Activated CD4-positive, CD25-positive, alpha-beta regulatory T cell treated with anti-CD3 and anti-CD28 coated beads, Interleukin-2, amount 50 U/mL, for 24 hours (primary cell): ENCODE results near the gene ZNF444.

Experiments
- ATAC-seq, 2 donors: fragments of 150-1000 bp; cut with Tn5 transposase; one replicate each; pipeline ENCODE4 v1.10.0; 2021; ENCODE audit warnings: mild to moderate bottlenecking in 1 of 2, moderate library complexity in 1 of 2

The ZNF444 gene

DNA sequence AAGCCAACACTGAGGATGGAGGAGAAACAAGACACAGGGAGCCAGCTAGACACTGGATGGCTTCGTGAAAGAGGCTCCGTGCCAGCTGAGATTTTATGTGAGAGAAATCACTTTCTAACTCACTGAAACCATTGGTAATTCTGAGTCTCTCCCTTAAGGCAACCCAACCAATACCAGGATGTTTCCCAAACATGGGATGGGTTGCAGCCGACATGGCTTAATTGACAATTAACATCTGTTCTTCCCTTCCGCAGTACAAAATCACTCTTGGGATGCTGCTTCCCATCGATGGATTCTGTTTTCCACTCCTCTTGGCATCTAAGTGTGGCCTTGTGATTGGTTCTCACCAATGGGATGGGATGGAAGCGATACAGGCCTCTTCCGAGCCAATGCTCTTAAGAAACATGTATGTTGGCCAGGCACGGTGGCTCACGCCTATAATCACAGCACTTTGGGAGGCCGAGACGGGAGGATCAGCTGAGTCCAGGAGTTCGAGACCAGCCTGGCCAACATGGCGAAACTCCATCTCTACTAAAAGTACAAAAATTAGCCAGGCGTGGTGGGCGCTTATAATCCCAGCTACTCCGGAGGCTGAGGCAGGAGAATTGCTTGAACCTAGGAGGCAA lies 17.7 kb upstream of the ZNF444 start:
- no peak for ATAC-seq

DNA sequence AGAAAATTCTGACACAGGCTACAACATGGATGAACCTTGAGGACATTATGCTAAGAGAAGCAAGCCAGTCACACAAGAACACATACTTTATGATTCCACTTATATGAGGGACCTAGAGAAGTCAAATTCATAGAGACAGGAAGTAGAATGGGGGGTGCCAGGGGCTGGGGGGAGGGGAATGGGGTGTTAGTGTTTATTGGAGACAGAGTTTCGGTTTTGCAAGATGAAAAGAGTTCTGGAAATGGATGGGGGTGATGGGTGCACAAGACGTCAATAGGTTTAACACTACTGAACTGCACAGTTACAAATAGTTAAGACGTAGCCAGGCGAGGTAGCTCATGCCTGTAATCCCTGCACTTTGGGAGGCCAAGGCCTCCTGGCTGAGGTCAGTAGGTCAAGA lies 16.5 kb upstream of the ZNF444 start:
- ATAC-seq: no peak

DNA sequence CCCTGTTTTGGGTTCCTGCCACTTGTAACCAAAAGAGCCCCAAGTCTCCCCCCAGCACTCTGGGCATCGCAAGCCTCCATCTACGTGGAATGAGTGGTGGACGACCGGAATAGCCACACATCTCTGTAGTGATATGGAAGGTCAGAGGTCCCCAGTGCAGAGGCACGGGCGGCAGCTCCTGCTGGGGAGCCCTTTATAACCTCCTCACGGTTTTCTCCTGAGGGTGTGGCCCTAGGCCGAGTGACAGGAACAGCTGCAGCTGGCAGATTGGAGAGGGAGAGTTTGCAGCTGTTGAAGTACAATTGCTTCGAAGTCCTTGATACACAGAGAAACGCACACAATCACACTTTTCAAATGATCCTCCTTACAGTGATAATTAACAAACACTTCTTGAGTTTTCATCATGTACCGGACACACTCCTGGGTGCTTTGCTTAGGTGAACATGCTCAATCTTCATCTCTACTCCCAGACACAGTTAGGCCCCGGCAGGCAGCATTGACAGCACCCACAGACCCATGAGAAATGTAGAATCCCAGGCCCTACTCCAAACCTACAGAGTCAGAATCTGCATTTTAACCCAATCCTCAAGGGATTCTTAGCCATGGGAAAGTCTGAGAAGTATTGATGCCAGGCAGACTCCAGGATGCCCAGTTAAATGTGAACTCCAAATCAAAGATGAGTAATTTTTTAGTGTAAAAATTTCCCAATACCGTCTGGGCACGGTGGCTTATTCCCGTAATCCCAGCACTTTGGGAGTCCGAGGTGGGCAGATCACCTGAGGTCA lies 15.1 kb upstream of the ZNF444 start:
- no peak for ATAC-seq

DNA sequence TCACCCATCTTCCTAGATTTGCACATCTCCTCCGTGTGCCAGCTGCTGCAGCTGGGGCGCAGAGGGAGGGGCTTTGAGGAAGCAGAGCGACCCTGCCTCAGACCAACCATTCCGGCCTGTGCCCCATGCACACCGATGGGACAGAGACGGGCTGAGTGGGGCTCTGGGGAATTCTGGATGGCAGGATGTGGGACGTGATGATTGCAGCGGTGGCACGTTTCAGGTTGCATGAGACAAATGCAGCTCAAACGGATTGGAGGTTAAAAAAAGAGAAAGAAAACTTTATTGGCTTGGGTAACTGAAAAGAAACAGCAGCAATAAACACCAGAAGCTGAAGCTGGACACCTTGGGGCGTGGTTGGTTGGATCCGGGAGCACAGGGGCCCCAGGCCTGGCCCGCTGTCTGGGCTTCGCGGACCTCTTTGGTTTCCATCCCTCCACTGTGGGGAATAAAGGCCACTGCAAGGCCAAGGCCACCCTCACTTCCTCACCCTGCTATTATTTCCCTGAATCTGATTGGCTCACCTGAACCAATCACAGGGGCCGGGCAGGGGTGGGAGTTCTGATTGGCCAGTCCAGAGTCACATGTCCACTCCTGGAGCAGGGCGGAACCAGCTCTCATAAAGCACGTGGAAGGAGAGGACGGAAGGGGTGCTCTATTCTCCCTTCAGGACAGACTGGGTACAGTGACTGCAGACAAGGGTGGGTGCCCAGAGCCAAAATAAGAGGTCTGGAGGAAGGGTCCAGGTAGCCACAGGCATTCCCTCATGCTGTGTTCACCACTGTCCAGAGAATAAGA lies 13.9 kb upstream of the ZNF444 start:
- ATAC-seq: no peak

DNA sequence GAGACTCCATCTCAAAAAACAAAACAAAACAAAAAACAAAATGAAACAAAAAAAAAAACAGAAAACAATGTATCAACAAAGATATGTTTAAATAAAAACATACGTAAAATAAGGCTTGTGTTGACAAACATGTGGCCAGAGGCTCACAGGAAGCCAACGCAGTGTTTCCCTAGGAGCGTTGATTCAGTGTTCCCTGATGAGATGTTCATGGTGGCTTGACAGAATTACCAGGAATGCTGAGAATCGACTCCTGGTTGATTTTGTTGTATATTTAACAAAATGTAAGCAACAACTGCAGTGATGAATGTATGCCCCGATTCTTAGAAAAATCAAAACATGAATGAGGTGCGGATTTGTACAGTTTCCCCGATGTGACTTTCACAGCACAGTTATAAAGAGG lies 11.1 kb upstream of the ZNF444 start:
- ATAC-seq: no peak

DNA sequence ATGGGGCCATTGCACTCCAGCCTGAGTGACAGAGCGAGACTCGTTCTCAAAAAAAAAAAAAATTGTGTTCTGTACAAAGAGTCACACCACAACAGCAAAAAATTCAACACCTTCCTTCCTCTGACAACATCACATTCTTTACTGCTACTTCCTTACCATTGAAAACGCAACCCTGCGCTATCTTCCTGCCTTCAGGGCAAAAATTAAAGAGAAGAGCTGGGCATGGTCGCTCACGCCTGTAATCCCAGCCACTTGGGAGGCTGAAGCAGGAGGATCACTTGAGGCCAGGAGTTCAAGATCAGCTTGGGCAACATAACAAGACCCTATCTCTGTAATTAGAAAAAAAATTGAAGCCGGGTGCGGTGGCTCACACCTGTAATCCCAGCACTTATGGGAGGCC lies 9.4 kb upstream of the ZNF444 start:
- no peak for ATAC-seq

DNA sequence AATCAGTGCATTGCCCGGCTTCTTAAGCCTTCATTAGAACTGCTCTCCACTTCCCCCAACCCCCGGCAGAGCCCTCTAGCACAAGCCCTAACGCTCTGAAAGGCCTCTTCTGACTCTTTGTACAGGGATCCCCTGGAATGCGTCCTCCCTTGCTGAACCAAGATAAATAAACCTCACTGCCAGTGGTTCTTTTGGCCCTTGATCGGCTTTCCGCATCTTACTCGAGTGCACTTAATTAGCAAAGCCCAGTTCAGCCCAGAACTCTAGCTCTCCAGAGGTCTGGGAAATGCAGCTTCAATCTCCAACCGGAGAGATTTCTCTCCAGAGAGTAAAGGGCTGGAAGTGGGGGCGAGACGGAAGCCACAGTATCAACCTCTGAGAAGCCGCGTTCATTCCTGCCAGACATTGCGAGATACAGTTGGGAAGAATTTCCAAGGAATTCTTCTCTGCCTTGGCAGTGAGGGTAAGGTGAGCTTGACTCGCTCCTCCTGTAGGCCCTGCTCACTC lies 8.7 kb upstream of the ZNF444 start:
- ATAC-seq: no peak

DNA sequence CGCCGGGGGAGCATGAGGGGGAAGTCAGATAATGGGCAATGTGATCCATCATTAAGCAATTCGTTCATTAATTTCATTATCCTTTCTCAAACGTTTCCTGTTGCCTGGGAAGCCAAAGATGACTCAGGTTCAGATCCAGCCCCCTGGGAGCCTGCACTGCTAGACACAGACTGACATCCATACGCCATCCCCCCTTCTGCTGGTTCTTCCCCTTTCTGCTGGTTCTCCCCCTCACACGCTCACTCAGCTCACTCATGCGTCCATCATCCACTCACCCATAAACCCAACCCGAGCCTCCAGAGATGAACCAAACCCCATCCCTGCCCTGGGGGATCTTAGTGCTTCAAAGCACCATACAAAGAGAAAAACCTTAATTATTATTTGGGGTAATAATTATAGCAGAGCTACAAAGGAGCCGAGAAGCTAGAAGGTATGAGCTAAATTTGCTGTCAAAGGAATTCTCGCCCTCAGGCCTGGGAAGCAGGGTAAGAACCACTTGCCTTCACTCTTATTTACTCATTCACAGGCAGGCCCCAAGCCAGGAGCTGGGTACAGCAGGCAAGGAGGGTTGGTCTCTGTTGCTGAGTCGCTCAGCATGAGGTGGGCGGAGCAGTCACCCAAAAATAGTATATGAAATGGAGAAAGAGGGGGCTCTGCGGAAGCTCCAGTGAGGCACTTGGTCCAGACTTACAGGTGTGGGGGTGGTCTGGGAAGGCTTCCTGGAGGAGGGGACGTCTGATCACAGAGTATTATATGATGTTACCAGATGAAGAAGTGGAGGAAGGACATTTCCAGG lies 7.0 kb upstream of the ZNF444 start:
- no peak for ATAC-seq

DNA sequence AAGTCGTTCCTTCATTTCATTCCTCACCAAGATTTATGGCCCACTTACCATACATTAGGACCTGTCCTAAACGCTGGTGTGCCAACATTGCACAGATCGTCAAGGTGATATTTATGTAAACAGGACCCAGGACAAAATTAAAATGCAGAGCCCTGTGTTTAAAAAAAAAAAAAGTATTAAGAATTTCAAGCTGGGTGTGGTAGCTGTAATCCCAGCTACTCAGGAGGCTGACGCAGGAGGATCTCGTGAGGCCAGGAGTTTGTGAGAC lies 6.5 kb upstream of the ZNF444 start:
- no peak for ATAC-seq

DNA sequence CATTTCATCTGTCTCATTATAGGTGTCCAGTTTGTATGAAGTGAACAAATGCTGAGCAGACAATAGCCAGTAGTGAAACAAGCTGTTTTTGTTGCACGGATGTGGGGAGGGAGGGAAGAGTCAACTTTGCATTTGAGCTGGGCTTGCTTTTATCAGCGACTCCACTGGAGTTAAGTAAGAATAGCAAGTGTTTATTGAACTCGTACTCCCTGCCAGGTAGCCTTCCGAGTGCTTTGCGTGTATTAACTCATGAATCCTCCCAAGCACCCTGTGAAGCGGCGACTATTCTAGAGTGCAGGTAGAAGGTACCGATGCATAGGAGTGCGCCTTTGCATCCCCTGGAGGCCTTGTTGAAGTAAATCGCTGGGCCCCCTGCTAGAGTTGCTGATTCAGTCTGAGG lies 4.7 kb upstream of the ZNF444 start:
- no peak for ATAC-seq

DNA sequence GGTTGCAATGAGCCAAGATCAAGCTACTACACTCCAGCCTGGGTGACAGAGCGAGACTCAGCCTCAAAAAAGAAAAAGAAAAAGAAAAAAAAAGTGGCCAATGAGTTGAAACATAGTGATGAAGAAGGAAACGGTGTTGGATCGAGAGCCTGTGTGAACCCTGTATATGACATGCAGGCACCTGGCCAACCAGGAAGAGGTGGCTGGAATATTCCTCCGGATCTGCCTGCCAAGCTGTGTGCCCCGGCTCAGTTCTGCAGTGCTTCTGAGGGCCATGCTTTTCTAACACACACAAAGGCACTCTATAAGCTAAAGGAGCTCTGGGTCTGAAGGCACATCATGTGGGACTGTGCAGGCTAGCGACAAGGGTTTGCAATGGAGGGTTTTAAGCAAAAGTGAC lies 3.7 kb upstream of the ZNF444 start:
- ATAC-seq: no peak

DNA sequence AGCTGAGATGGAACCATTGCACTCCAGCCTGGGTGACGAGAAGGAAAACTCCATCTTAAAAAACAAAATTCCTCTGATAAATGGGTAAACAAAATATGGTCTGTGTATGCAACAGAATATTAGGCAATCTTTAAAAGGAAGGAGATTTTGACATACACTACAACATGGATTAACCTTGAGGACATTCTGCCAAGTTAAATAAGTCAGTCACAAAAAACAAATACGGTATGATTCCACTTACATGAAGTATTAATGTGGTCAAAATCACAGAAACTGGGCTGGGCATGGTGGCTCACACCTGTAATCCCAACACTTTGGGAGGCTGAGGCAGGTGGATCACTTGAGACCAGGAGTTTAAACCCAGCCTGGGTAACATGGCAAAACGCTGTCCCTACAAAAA lies 3.0 kb upstream of the ZNF444 start:
- no peak for ATAC-seq

DNA sequence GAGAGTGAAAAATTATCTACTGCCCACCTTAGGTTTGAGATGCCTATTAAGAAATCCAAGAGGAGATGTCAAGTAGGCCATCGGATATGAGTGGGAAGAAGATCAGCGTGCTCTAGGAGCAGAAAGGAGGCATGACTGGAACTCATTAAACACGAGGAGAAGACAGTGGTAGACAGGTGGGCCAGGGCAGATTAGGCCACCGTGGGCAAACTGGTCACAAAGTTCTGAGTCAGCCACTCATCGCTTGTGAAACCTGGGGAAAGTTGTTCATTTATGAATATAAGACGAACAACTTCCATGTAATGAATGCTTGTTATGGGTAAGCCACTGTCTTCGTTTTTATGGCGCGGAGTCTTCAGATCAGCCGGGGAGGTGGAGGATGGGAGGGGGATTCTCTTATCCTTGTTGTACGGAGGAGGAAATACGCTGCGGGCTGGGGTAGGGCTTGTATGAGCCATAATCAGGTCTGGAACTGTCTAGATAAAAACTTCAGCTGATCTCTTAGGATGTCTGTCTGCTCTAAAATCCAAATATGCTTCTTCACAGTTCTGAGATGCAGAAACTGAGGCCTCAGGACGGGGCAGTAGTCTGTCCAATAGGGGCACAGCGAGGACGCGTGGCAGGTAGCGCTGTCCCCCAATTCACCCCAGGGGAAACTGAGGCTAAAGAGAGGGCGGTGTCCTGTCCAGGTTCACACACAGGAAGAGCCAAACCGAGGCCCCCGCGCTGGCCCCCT lies 1.1 kb upstream of the ZNF444 start:
- no peak for ATAC-seq

DNA sequence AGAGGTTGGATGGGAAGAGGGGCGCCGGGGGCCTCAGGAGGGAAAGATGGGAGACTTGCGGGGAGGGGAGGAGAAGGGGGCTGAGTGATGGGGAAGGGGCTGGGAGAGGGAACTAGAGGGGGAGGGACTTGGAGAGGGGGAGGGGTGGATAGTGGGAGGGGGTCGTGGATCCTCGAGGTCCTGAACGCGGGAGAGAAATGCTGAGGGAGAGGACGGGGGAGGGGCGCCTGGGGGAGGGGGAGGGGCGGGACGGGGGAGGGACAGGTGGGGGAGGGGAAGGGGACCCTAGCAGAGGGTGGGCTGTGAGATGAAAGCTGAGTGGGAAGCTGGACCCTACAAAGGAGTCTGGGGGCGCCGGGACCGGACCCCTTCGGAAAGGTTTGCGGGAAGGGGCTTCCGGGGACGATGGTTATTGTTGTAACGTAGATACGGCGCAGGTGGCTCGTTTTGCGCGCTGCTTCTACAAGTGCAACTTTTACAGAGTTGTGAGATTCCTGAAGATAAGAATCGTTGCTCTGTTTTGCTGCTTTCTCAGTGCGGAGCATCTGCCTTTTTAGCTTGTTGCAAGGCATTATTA lies 418 bp downstream of the ZNF444 start:
- ATAC-seq: no peak

DNA sequence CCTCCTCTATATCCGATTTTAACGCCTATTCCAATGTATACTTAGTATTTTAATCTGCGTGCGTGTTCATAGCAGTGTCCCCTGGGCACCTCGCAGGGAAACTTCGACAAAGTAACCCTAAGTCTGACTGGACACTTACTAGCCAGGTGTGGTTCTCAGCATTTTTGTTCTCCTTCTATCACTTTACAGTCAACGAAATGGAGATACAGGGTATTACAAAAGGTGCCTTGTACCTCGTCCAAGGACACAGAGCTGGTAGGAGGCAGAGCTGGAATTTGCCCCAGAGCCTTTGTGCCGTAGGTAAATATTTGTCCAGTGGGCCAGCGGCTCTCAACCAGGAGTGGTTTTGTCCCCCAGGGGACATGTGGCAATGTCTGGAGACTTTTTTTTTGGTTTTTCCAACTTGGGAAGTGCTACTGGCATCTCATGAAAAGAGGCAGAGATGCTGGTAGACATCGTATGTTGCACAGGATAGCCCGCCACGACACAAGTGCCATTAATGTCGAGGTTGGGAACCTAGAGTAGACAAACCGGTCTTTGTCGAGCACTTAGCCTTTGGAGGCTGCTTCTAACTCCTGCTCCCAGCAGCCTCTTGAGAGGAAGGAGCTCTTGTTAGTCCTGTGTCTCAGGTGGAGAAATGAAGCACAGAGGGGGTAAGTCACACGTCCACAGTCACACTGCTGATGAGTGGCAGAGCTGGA lies 1.1 kb downstream of the ZNF444 start:
- no peak for ATAC-seq

DNA sequence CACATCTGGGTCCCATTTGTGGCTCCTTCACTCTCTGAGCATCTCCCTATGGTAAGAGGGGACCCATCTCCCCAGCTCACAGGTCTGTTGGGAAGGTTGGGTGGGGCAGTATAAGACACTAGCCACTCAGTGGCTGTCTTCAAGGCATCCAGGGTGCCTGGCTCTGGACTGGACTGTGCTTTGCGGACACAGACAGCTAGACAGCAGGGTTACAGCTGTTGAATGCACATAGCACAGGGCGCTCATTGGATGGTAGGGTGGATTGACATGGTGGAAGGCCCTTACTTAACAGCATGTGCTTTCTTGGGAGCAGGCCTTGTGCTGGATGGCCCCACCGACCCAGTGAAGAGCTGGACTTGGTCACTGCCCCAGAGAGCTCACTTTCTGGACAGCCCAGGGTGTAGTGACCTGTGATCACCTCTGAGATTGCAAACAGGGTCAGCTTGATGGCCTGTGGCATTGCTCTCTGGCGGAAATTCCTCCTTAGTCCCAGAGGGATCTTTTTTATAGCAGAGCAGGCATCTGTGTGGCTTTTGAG lies 1.9 kb downstream of the ZNF444 start:
- no peak for ATAC-seq

DNA sequence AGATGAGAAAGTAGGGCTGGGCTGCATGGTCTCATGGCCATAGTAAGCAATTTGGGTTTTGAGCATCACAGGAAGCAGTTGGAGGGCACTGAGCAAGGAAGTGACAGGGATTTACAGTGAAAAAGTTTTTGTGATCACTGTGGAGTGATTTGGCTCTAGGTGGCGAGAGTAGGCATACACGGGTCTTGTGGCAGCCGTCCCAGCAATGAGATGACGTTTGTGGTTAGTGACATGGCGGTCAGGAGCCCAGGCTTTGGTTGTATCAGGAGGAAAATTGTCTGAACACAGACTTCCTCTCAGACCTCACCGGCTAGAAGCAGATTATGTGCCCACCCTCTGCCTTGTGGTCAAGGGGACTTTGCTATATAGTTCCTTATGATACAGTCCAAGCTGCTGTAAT lies 3.3 kb downstream of the ZNF444 start:
- no peak for ATAC-seq

DNA sequence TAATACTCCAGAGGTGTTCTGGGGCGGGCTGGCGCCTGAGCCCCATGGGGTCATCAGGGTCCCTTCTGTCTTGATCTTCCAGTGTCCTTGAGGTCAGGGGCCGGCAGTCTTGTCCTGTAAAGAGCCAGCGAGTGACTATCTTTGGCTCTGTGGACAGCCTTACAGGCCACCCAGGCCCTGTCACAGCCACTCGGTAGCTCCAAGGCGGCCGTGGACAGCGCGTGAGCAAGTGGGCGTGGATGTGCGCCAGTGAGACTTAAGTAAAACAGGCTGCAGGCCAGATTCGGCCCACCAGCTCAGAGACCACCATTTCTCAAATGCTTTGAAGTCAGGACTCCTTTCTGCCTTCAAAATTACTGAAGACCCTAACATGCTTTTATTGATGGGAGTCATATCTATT lies 3.7 kb downstream of the ZNF444 start:
- no peak for ATAC-seq

DNA sequence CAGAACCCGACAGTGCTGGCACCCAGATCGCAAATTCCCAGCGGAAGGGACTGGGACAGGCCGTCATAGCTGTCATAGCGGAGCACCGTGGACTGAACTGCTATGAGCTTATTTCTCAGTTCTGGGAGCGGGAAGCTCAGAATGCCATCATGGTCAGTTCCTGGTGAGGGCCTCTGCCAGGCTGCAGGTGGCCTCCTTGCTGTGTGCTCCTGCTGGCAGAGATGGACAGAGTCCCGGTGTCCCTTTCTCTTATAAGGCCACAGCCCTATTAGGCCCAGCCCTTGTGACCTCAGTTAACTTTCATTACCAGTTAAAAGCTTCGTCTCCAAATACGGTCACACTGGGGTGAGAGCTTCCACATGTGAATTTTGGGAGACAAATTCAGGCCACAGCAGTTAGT lies 4.6 kb downstream of the ZNF444 start:
- ATAC-seq: no peak

DNA sequence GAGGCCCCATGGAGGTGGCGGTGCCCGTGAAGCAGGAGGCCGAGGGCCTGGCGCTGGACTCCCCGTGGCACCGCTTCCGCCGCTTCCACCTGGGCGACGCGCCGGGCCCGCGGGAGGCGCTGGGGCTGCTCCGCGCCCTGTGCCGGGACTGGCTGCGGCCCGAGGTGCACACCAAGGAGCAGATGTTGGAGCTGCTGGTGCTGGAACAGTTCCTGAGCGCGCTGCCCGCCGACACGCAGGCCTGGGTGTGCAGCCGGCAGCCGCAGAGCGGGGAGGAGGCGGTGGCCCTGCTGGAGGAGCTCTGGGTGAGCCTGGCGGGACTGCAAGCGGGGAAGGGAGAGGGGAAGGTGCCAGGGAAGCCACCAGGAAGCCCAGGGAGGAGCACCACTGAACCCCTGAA lies 5.8 kb downstream of the ZNF444 start:
- ATAC-seq: no peak

DNA sequence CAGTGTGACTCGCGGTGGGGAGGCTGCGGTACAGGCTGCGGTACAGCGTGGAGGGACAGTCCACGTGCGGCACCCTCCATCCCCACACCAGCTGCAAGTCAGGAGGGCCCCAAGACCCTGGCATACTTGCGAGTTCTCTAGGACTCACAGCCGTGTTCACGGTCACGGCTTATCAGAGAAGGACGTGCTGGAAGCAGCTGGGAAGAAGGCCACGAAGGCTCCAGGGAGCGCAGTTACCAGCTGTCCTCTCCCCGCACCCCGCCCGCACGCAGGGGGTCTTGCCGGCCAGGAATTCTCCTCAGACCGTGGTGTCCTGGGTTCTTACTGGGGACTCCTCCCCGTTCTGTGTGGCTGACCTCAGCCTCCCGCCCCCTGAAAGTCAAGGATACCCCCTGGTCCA lies 6.2 kb downstream of the ZNF444 start:
- no peak for ATAC-seq
